ENCODE measurements around the gene ZSCAN26.

The ZSCAN26 gene

DNA sequence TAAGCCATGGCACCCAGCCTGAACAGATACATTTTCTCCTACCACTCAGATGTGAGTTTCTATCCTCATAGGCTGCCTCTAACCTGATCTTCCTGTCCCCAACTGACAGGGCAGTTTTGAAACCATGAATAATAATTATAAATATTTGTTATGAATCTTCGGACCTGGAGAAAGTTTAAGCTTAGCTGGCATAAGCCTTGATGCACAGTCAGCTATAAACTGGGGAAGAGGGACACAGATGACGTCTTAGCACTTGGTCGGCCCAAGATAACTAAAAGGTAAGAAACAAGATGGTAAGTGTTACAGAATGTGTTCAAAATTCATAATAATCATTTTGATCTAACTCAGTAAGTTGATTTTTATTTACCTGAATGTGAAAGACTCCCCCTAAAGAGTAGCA, 23.0 kb upstream of the ZSCAN26 start:
- DNase-seq (ENCODE audit: low read depth), result no peak
- TF ChIP-seq CTCF (IDR thresholded peaks at IDR 0.05; ENCODE audit: low read length, missing control alignments), result no peak
- H3K4me3 ChIP-seq (replicated peaks; ENCODE audit: low read depth, low read length), result no peak overlapping the region

DNA sequence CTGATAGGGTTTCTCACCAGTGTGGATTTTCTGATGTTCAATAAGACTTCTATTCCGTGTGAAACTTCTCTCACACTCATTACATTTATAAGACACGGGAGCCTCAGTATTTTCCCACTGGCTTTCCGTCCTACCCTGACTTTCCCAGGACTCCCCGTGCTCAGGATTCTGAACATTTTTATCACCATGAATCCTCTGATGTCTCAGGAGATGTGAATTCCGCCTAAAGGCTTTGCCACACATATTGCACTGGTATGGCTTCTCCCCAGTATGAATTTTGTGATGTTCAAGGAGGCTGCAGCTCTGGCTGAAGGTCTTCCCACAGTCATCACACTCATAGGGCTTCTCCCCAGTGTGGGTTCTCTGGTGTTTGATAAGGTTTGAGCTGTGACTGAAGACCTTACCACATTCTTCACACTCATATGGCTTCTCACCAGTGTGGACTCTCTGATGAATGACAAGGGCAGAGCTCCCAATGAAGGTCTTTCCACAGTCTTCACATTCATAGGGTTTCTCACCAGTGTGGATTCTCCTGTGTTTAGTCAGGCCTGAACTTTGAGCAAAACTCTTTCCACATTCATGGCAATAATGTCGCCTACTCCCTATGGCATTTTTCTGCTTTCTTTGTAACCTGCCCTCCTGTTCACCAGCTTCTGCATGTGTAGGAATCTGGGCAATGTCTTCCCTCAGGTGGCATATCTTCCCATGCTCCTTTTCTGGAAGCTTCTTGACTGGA, 21.6 kb upstream of the ZSCAN26 start:
- TF ChIP-seq CTCF (IDR thresholded peaks at IDR 0.05; ENCODE audit: low read length, missing control alignments), result no peak
- no peak overlapping the region for H3K4me3 ChIP-seq (replicated peaks; ENCODE audit: low read depth, low read length)
- no peak for DNase-seq (ENCODE audit: low read depth)

- H3K4me3 ChIP-seq (replicated peaks; ENCODE audit: low read depth, low read length), result no peak overlapping the region
- DNase-seq (ENCODE audit: low read depth), result no peak
- TF ChIP-seq CTCF (IDR thresholded peaks at IDR 0.05; ENCODE audit: low read length, missing control alignments), result no peak
These were observed 18.0 kb upstream of the ZSCAN26 start for GRCh38 chr6:28248916-28249315.

DNA sequence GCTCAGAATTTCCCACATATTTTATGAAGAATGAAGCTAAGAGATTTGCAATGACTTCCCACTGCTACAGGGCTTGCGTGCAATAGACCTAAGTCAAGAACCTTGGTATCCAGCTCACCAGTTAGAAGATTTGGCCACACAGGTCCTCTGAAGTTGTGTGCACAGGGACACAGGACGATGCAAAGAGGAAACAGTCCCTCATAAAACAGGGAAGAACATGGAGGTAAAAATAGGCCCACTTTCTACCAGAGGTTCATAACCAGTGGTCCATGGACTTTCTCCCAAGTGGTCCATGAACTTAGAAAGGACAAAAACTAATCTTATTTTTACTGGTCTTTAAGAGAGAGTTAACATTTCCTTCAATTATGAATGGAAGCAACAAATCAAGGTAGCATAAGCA, 16.2 kb upstream of the ZSCAN26 start:
- TF ChIP-seq CTCF (IDR thresholded peaks at IDR 0.05; ENCODE audit: low read length, missing control alignments), result no peak
- DNase-seq (ENCODE audit: low read depth), result no peak
- H3K4me3 ChIP-seq (replicated peaks; ENCODE audit: low read depth, low read length), result peak overlapping the region; percentile 80

- H3K4me3 ChIP-seq (replicated peaks; ENCODE audit: low read depth, low read length), result peak overlapping the region; percentile 80
- DNase-seq (ENCODE audit: low read depth), result peak; percentile 11
- no peak for TF ChIP-seq CTCF (IDR thresholded peaks at IDR 0.05; ENCODE audit: low read length, missing control alignments)
These were observed 15.3 kb upstream of the ZSCAN26 start for GRCh38 chr6:28251661-28252008.

GRCh38 chr6:28252009-28252975, 14.7 kb upstream of the ZSCAN26 start, which contains the start of gene ZKSCAN4:
TSS of gene ZKSCAN4 (minus strand) at chr6:28252269. CDS start at chr6:28251980, 289 bp downstream.
- no peak for TF ChIP-seq CTCF (IDR thresholded peaks at IDR 0.05; ENCODE audit: low read length, missing control alignments)
- peak within 1 kb of the TSS; percentile 80 for H3K4me3 ChIP-seq (replicated peaks; ENCODE audit: low read depth, low read length)
- peak; percentile 96 for DNase-seq (ENCODE audit: low read depth)
